Stimulated activated naive CD8-positive, alpha-beta T cell treated with anti-CD3 and anti-CD28 coated beads, Interleukin-15, Interleukin-2, amounts not matched to agents 100 ng/mL and 50 ng/mL, for 24 hours (primary cell): ENCODE data around the gene IFI44L.
A peak's percentile ranks its signal among the peaks of the same experiment; 100 is the strongest.

Source experiments
- H3K27ac Mint-ChIP-seq: one replicate; pipeline ENCODE4 v1.8.0; 2021; ENCODE audit warnings: mild to moderate bottlenecking, mixed read lengths
- H3K27me3 Mint-ChIP-seq: one replicate; pipeline ENCODE4 v1.8.0; 2021; ENCODE audit warnings: mixed read lengths
- H3K36me3 Mint-ChIP-seq: one replicate; pipeline ENCODE4 v1.8.0; 2021; ENCODE audit warnings: low read depth, mixed read lengths
- H3K4me1 Mint-ChIP-seq: one replicate; pipeline ENCODE4 v1.8.0; 2021; ENCODE audit warnings: low read depth, mixed read lengths
- H3K4me3 Mint-ChIP-seq: one replicate; pipeline ENCODE4 v1.8.0; 2021; ENCODE audit warnings: mild to moderate bottlenecking, mixed read lengths
- H3K9me3 Mint-ChIP-seq: one replicate; pipeline ENCODE4 v1.8.0; 2021; ENCODE audit warnings: mixed read lengths

IFI44L gene

DNA sequence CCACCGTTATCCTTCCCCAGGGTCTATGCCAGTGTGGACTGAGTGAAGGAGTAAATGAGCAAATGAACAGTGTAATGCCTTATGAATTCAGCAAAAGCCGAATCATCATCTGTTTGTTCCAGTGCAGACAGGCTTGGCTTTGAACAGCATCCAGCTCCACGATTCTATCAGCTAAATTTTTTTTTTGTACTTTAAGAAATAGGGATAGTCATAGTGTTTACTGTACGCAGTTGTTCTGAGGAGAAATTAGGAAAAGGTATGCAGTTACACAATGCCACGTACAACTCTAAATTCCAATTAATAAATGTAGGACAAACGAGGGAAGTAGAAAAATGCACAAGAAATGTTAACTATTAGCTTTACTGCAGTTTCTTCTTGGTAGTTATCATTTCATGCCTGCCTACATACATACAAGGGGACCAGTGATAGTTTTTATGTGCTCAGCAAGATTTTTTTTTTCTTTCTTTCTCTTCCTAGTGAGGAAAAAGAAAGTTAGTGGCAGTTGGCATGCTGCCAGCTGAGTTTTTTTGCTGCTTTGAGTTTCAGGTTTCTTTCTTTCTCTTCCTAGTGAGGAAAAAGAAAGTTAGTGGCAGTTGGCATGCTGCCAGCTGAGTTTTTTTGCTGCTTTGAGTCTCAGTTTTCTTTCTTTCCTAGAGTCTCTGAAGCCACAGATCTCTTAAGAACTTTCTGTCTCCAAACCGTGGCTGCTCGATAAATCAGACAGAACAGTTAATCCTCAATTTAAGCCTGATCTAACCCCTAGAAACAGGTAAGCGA lies at the start of gene IFI44L:
Gene IFI44L, plus strand, starts transcription at position 646 of the 777 bp plus-strand sequence. CDS start 7,468 bp downstream, outside the sequence.
- Mint-ChIP-seq H3K4me3 (peak within 1 kb of the TSS; percentile 89), H3K27ac (peak within 1 kb of the TSS; percentile 90), H3K36me3 (peaks cover 22% of the 10 kb centered on the region), H3K27me3 (no peaks in the 10 kb centered on the region), H3K4me1 (peaks cover 68% of the 10 kb centered on the region), H3K9me3 (no peaks in the 10 kb centered on the region)

DNA sequence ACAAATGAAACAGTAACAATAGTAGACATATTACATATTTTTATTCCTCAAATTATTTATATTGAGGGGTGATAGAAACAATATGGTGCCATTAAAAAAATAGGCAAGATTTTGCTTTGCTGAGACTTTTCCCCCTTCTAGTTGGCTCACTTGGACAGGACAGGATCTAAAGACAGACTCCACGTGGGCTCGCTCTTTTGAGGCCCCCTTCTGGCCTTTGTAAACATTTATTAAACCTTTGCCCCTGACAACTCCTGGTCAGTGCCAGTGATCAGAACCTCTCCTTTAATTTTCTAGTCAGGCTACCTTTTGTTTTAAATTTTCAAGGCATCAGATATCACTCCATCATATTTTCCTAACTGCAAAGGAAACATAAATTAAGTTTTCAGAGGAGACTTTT lies 49.7 kb upstream of the IFI44L start:
- H3K9me3 Mint-ChIP-seq: no peaks in the 10 kb centered on the region
- no peaks in the 10 kb centered on the region for H3K4me1 Mint-ChIP-seq
- no peaks in the 10 kb centered on the region for H3K36me3 Mint-ChIP-seq
- no peak overlapping the region for H3K4me3 Mint-ChIP-seq
- no peak overlapping the region for H3K27ac Mint-ChIP-seq
- no peaks in the 10 kb centered on the region for H3K27me3 Mint-ChIP-seq

DNA sequence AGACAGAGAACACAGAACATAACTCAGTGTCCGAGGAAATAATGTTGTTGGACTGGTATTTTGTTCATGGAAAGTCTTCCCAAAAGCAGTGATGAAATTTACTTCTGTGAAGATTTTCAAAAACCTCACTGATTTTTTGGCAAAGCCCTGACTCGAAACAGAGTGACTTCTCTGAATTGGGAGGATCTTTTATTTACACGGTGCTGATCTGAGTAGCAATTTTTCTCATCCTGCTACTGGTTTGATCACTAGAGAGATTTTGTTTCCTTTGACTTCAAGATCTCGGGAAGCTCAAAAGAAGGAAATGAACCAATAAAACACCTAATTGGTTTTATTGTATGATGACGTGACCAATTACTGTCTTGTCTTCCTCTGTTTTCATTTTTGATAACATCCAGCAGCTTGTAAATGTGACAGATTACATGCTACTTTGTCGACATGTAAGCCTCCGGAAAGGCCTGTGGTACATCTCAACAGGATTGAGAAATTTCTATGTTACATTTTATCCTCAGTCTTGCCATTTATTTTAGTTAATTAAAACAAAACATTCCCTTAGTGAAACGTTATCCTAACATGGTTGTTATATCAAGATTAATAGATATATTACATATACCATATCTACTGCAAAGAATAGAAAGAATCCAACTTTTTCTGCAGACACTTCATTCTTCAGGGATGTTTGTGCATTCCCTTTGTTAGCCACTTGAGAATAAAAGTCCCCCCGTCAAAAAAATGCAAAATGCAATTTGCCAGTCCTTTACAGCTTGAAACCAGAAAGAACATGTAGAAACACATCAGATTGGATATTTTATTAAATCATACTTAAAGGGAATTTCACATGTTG lies 42.8 kb upstream of the IFI44L start:
- Mint-ChIP-seq H3K4me3 (no peak overlapping the region), H3K36me3 (no peaks in the 10 kb centered on the region), H3K27ac (no peak overlapping the region), H3K27me3 (no peaks in the 10 kb centered on the region), H3K4me1 (no peaks in the 10 kb centered on the region), H3K9me3 (no peaks in the 10 kb centered on the region)

DNA sequence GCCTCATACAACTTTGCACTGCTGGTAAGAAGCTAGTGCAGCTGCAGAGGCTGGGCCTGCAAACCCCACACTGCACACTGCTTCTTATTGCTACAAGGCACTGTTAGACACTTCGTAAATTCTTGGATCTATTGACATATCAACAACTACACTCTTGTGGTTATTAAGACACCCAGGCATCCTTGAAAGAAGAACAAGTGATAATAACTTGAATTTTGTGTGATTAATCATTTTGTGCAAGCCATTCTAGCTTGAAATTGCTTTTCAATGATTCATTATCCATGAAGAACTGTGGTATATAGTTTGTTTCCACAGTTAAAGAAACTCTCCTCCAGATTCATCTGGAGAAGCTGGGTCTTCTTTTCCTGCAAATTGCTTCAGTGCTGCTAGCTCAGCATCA lies 33.7 kb upstream of the IFI44L start:
- Mint-ChIP-seq H3K9me3 (no peaks in the 10 kb centered on the region), H3K27me3 (peaks cover 6% of the 10 kb centered on the region), H3K4me3 (no peak overlapping the region), H3K4me1 (no peaks in the 10 kb centered on the region), H3K27ac (no peak overlapping the region), H3K36me3 (no peaks in the 10 kb centered on the region)

DNA sequence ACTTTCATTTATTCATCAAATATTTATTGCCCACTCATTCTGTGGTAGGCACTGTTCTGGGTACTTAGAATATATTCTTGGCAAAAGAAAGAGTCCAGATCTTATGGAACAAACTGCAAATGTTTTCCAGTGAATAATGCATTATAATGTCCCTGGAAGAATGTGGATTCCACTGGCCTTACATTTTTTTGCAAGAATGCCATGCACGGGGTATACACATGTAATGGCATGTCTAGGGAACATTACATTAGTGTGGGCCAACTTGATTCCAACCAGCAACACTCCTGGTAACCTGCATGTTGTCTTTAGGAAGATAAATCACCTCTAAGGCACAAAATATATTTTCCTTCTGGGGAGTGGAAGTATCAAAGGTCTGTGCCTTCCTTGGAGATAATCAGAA lies 33.0 kb upstream of the IFI44L start:
- peaks cover 6% of the 10 kb centered on the region for H3K27me3 Mint-ChIP-seq
- no peaks in the 10 kb centered on the region for H3K4me1 Mint-ChIP-seq
- no peak overlapping the region for H3K27ac Mint-ChIP-seq
- no peaks in the 10 kb centered on the region for H3K36me3 Mint-ChIP-seq
- H3K9me3 Mint-ChIP-seq: no peaks in the 10 kb centered on the region
- no peak overlapping the region for H3K4me3 Mint-ChIP-seq

DNA sequence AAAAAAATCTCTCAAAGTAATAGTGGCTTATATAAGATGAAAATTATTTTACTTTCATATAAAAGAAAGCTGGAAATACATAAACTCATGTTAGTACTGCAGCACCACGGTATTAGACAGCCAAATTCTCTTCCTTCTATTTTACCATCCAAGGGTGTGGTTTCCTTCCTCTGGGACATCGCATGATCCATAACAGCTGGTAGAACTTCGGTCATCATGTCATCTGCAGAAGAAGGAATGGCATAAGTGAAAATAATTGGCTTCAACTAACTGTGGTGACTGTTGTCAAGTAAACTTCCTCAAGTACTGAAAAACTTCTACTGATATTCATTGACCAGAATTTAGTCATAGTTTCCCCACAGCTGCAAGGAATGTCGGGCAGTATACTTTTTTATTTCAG lies 28.3 kb upstream of the IFI44L start:
- no peak overlapping the region for H3K4me3 Mint-ChIP-seq
- H3K4me1 Mint-ChIP-seq: no peaks in the 10 kb centered on the region
- H3K27ac Mint-ChIP-seq: no peak overlapping the region
- H3K36me3 Mint-ChIP-seq: no peaks in the 10 kb centered on the region
- H3K9me3 Mint-ChIP-seq: no peaks in the 10 kb centered on the region
- peaks cover 6% of the 10 kb centered on the region for H3K27me3 Mint-ChIP-seq

- H3K9me3 Mint-ChIP-seq: no peaks in the 10 kb centered on the region
- H3K27ac Mint-ChIP-seq: no peak overlapping the region
- no peaks in the 10 kb centered on the region for H3K27me3 Mint-ChIP-seq
- H3K4me3 Mint-ChIP-seq: no peak overlapping the region
- H3K36me3 Mint-ChIP-seq: no peaks in the 10 kb centered on the region
- no peaks in the 10 kb centered on the region for H3K4me1 Mint-ChIP-seq
Observed at GRCh38 chr1:78599294-78599693, 21.0 kb upstream of the IFI44L start.

- no peaks in the 10 kb centered on the region for H3K9me3 Mint-ChIP-seq
- H3K4me3 Mint-ChIP-seq: no peak overlapping the region
- H3K4me1 Mint-ChIP-seq: no peaks in the 10 kb centered on the region
- H3K36me3 Mint-ChIP-seq: no peaks in the 10 kb centered on the region
- no peak overlapping the region for H3K27ac Mint-ChIP-seq
- no peaks in the 10 kb centered on the region for H3K27me3 Mint-ChIP-seq
Observed at GRCh38 chr1:78601068-78601467, 19.2 kb upstream of the IFI44L start.

GRCh38 chr1:78603206-78603605 lies 17.0 kb upstream of the IFI44L start:
- H3K27ac Mint-ChIP-seq: no peak overlapping the region
- no peaks in the 10 kb centered on the region for H3K36me3 Mint-ChIP-seq
- no peak overlapping the region for H3K4me3 Mint-ChIP-seq
- H3K27me3 Mint-ChIP-seq: no peaks in the 10 kb centered on the region
- H3K4me1 Mint-ChIP-seq: no peaks in the 10 kb centered on the region
- no peaks in the 10 kb centered on the region for H3K9me3 Mint-ChIP-seq

- no peaks in the 10 kb centered on the region for H3K36me3 Mint-ChIP-seq
- H3K4me1 Mint-ChIP-seq: no peaks in the 10 kb centered on the region
- no peak overlapping the region for H3K4me3 Mint-ChIP-seq
- H3K27ac Mint-ChIP-seq: no peak overlapping the region
- H3K9me3 Mint-ChIP-seq: no peaks in the 10 kb centered on the region
- no peaks in the 10 kb centered on the region for H3K27me3 Mint-ChIP-seq
Observed at GRCh38 chr1:78604643-78605042, 15.6 kb upstream of the IFI44L start.

GRCh38 chr1:78606274-78606673 lies 14.0 kb upstream of the IFI44L start:
- no peaks in the 10 kb centered on the region for H3K9me3 Mint-ChIP-seq
- H3K27me3 Mint-ChIP-seq: no peaks in the 10 kb centered on the region
- H3K36me3 Mint-ChIP-seq: no peaks in the 10 kb centered on the region
- no peaks in the 10 kb centered on the region for H3K4me1 Mint-ChIP-seq
- H3K27ac Mint-ChIP-seq: no peak overlapping the region
- no peak overlapping the region for H3K4me3 Mint-ChIP-seq

- H3K9me3 Mint-ChIP-seq: no peaks in the 10 kb centered on the region
- no peak overlapping the region for H3K4me3 Mint-ChIP-seq
- H3K27me3 Mint-ChIP-seq: no peaks in the 10 kb centered on the region
- H3K36me3 Mint-ChIP-seq: no peaks in the 10 kb centered on the region
- H3K4me1 Mint-ChIP-seq: no peaks in the 10 kb centered on the region
- H3K27ac Mint-ChIP-seq: no peak overlapping the region
Observed at GRCh38 chr1:78607334-78607927, 12.8 kb upstream of the IFI44L start.

- Mint-ChIP-seq H3K27me3 (no peaks in the 10 kb centered on the region), H3K9me3 (no peaks in the 10 kb centered on the region), H3K27ac (no peak overlapping the region), H3K4me1 (no peaks in the 10 kb centered on the region), H3K36me3 (no peaks in the 10 kb centered on the region), H3K4me3 (no peak overlapping the region)
Observed at GRCh38 chr1:78607944-78608343, 12.3 kb upstream of the IFI44L start.

DNA sequence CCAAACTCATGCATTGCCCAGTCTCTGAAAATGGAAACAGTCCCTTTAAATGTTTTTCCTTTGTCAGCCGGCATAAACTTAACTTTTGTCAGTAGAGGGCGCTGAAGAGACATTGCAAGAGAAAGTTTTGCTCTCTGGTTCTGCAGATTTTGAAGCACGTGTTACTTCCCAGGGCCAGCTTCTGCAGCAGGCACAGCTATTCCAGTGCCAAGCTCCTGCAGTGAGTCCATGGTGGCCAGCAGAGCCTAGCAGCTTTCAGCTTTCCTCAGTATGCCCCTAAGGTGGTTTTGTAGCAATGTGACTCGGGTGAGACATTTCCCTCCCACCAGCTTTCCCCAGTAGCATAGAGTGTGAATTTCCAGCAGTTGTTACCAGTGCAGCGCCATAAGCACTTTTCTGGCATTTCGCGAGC lies 2.6 kb upstream of the IFI44L start:
- Mint-ChIP-seq H3K36me3 (peaks cover 4% of the 10 kb centered on the region), H3K27ac (no peak overlapping the region), H3K9me3 (no peaks in the 10 kb centered on the region), H3K4me1 (peaks cover 45% of the 10 kb centered on the region), H3K27me3 (no peaks in the 10 kb centered on the region), H3K4me3 (no peak overlapping the region)

GRCh38 chr1:78619032-78619431 lies 1.2 kb upstream of the IFI44L start:
- Mint-ChIP-seq H3K9me3 (no peaks in the 10 kb centered on the region), H3K4me1 (peaks cover 59% of the 10 kb centered on the region), H3K36me3 (peaks cover 12% of the 10 kb centered on the region), H3K27ac (peak overlapping the region; percentile 90), H3K4me3 (no peak overlapping the region), H3K27me3 (no peaks in the 10 kb centered on the region)
